K562 (cell line): ENCODE measurements around the gene DPEP2.
"Not testable (repeated sequence)": the region's sequence is repeated elsewhere in the genome, so short reads cannot be mapped to it uniquely, and the experiment has no call there.

ENCODE experiments used
- JUND ChIP-seq, 2 experiments: IDR thresholded peaks; 2 replicates in 1 of 2; 3 replicates in 1 of 2; pipeline ENCODE4 v1.6.1; 2011; ENCODE audit warnings: borderline replicate concordance in 2 of 2, low read depth in 2 of 2, low read length in 2 of 2, improper control_type of control experiment in 1 of 2, missing biosample characterization in 1 of 2, missing genetic modification characterization in 1 of 2, missing genetic modification reagents in 1 of 2
- ZC3H11A ChIP-seq: IDR thresholded peaks from 2 replicates; pipeline ENCODE4 v1.6.1; 2012; ENCODE audit warnings: low read depth, low read length, improper control_type of control experiment

DNA sequence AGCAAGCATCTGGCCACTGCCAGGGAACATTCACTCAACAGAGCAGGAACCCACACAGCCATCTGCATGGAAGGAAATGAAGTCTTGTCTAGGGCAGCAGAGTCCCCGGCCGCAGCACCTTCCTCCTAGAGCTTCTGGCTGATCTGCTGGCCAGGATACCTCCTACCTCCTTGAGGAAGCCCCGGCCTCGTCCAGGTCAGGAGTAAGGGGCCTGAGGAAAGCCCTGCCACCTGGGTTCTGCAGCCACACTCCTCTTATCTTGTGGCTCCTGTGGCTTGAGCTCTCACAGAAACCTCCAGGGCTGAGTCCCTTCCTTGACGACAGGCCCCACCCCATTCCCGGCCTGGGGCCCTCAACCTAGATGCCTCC, 5.3 kb downstream of the DPEP2 start:
- TF ChIP-seq JUND (IDR thresholded peaks at IDR 0.05; ENCODE audit: borderline replicate concordance, low read depth, low read length); JUND (tag; IDR thresholded peaks at IDR 0.05; ENCODE audit: borderline replicate concordance, low read depth, low read length); ZC3H11A: not testable (repeated sequence)
